Calu3 (cell line): Measurements from ENCODE around the gene MDK. TPM values are rescaled to one million over a fixed set of nuclear protein-coding genes. Genes with fewer than 3 reads are reported as not detected.
A peak's percentile ranks its signal among the peaks of the same experiment; 100 is the strongest.

Source experiments
- BruUV-seq: library from RNA; stranded (reverse); fragments of 400-500 nt; replicated peaks from 2 replicates; lab custom pipeline; 2021; lab: Mats Ljungman, UMichigan
- CTCF ChIA-PET: fragments of 300-600 bp; sonication (Branson Sonifier 250); formaldehyde crosslinking; loops from one replicate; lab custom pipeline; 2022; ENCODE audit warnings: antibody characterized with exemption; lab: Charles Lee
- DNase-seq: peaks from one replicate; pipeline ENCODE4 v3.0.0; 2022
- H3K27ac Mint-ChIP-seq: one replicate; pipeline ENCODE4 v1.8.0; 2022; ENCODE audit warnings: mixed read lengths; ENCODE audit not compliant: unreplicated experiment
- H3K27me3 Mint-ChIP-seq: one replicate; pipeline ENCODE4 v1.8.0; 2022; ENCODE audit warnings: mixed read lengths; ENCODE audit not compliant: unreplicated experiment
- H3K36me3 Mint-ChIP-seq: one replicate; pipeline ENCODE4 v1.8.0; 2022; ENCODE audit warnings: mild to moderate bottlenecking, moderate library complexity, mixed read lengths; ENCODE audit not compliant: insufficient read depth, unreplicated experiment
- H3K4me1 Mint-ChIP-seq: one replicate; pipeline ENCODE4 v1.8.0; 2022; ENCODE audit warnings: mild to moderate bottlenecking, low read depth, mixed read lengths; ENCODE audit not compliant: unreplicated experiment
- H3K4me3 Mint-ChIP-seq: one replicate; pipeline ENCODE4 v1.8.0; 2022; ENCODE audit warnings: mild to moderate bottlenecking, low read depth, moderate library complexity, mixed read lengths; ENCODE audit not compliant: unreplicated experiment
- H3K9me3 Mint-ChIP-seq: one replicate; pipeline ENCODE4 v1.8.0; 2022; ENCODE audit warnings: low read depth, mixed read lengths; ENCODE audit not compliant: unreplicated experiment
- intact Hi-C: fragments of 100-400 bp; cut with micrococcal nuclease; formaldehyde crosslinking; loops from one replicate; pipeline ENCODE4 v1.10.0; 2022; ENCODE audit not compliant: unreplicated experiment
- total RNA-seq: library from RNA; stranded (reverse); gene quantifications from 2 replicates; pipeline ENCODE4 v1.2.3, GENCODE V29; 2022
- TF ChIP-seq, protein P1 (sequence below): fragments of 200-600 bp; IDR thresholded peaks from one replicate; pipeline ENCODE4 v1.8.0; 2022; ENCODE audit warnings: antibody characterized with exemption; ENCODE audit not compliant: unreplicated experiment

Gene MDK
- total RNA-seq, 1 experiment from 2014 or later = 74.9 TPM

DNA sequence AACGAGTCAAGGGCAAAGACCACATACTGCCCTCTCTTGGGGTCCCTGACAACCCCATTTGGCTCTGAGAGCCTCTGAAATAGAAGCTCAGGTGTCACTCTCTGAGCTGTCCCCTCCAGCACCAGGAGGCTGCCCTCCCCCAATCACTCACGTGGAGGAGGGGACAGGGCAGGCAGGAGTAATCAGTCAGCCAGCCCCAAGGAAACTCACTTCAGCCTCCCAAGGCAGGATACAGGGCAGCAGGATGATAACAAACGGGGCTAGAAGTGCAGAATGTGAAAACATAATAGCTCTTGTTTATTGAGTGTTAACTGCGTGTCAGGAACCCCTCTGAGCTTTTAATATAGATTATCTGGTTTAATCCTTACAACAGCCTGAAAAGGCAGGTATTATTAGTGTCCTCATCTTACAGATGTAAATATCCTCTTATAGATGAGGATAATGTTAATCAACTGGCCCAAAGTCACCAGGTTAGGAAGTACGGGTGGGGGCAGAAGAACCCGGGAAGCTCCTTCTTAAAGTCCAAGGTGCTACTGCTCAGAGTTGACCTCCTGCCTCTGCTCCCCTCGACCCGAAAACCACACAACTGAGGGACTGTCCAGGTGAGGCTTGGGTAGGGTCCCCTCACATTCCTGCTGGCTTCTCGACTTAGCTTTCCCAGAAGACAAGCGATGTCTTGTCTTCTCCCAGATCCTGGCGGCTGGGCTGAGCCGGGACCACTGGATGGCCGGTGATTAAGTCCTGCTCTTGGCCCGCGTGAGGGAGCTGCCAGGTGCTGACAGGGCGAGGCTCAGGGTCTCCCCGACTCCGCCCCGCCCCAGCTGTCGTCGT is 7.4 kb downstream of the MDK start:
- intact Hi-C loops = loop anchor here (5.0 kb wide), 1 partner anchor 148 kb away; no protein-coding TSS in a partner anchor
- H3K4me1 Mint-ChIP-seq = peaks cover 37% of the 10 kb centered on the region
- CTCF ChIA-PET = interaction anchor here (0.5 to 1.2 kb wide), 4 partner anchors 41 to 221 kb away, joined by 3 read pairs; partner anchors contain the start of gene DGKZ
- DNase-seq = no peak
- no TSS peak for BruUV-seq
- peaks cover 28% of the 10 kb centered on the region for H3K36me3 Mint-ChIP-seq
- H3K9me3 Mint-ChIP-seq = no peaks in the 10 kb centered on the region
- peaks cover 73% of the 10 kb centered on the region for H3K27me3 Mint-ChIP-seq
- H3K4me3 Mint-ChIP-seq = peak overlapping the region; percentile 81
- TF ChIP-seq, protein P1, sequence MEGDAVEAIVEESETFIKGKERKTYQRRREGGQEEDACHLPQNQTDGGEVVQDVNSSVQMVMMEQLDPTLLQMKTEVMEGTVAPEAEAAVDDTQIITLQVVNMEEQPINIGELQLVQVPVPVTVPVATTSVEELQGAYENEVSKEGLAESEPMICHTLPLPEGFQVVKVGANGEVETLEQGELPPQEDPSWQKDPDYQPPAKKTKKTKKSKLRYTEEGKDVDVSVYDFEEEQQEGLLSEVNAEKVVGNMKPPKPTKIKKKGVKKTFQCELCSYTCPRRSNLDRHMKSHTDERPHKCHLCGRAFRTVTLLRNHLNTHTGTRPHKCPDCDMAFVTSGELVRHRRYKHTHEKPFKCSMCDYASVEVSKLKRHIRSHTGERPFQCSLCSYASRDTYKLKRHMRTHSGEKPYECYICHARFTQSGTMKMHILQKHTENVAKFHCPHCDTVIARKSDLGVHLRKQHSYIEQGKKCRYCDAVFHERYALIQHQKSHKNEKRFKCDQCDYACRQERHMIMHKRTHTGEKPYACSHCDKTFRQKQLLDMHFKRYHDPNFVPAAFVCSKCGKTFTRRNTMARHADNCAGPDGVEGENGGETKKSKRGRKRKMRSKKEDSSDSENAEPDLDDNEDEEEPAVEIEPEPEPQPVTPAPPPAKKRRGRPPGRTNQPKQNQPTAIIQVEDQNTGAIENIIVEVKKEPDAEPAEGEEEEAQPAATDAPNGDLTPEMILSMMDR = no peak
- no peak overlapping the region for H3K27ac Mint-ChIP-seq

DNA sequence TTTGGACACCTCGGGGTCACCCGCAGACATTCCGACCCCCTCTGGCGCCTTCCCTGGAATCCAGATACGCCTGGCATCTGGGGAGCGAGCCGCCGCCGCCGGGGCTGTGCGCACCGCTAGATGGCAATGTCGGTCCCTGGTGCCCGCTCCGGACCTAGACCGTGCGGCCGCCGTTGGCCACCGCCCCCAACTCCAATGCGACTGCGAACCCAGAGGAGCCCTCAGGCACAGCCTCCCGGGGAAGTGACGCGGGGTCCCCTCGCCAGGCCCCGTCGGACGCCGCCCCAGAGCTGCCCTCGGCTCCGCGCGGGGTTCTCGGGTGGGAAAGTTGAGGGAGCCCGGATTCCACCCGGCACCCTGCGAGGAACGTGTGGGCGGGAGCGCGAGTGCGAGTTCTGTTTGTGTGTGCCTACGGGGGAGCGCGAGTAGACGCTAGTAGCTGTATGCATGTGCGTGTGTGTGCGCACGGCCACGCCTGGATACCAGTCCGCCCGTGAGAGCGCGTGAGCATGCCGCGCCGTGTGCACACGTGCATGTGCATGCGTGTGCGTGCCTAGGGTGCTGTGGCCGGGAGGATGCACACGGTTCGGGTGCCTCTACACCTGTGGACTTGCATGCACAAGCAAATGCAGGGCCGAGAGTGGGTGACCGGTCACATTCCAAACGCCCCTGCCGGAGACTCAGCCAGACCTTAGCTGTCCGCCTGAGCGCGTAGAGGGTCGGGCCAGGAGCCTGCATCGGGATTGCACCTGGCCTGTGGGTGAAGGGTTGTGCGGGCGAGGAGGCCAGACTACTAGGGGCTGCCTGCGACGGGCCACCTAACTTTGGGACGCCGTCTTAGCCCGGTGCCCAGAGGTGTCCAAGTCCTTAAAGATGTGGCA is 8.2 kb downstream of the MDK start:
- intact Hi-C loops = loop anchor here (5.0 kb wide), 1 partner anchor 148 kb away; no protein-coding TSS in a partner anchor
- peaks cover 37% of the 10 kb centered on the region for H3K4me1 Mint-ChIP-seq
- TF ChIP-seq, protein P1 = peak; percentile 82
- H3K36me3 Mint-ChIP-seq = peaks cover 28% of the 10 kb centered on the region
- H3K4me3 Mint-ChIP-seq = peak overlapping the region; percentile 81
- DNase-seq = peak; percentile 89
- no peak overlapping the region for H3K27ac Mint-ChIP-seq
- H3K27me3 Mint-ChIP-seq = peaks cover 73% of the 10 kb centered on the region
- no peaks in the 10 kb centered on the region for H3K9me3 Mint-ChIP-seq
- no TSS peak for BruUV-seq
- CTCF ChIA-PET = interaction anchor here (0.7 to 1.2 kb wide), 3 partner anchors 42 to 175 kb away, joined by 3 read pairs; partner anchors contain the start of gene DGKZ

DNA sequence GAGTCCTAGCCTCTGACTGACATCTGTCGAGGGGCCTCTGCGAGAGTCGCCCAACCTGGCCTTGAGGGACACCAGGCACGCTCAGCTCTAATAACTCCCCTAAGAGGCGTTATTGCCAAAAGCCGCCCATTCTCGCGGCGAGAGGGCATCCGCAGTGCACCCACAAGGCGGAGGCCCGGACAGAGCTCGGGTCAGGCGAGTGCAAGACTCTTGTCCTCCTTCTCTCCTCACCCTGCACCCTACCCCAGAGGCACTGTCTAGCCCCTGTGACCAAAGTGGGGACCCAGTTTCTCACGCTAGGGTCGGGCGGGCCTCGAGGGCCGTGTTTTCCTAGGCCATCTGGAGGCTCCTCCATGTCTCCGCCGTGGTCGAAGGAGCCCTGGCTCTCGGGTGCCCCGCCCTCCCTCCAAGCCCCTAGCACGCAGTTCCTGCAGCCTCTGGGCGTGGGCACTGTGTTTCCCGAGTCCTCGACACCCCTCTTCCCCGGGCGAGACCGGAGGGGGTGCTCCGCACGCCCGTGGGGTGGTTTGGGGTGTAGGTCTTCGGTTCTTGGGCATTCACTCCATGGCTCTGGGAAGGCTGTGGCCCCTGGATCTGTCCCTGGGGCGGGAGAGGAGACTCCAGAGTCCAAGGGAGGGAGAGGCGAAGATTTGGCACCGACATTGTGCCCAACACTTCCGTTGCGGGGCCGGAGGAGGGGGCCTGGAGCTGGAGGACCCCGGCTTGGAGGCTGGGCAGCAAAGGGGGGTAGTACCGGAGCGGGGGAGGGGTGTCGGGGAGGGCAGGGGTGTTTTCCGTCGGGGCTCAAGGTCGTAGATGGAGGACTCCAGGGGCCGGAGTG is 9.1 kb downstream of the MDK start:
- BruUV-seq = no TSS peak
- peak overlapping the region; percentile 36 for H3K27ac Mint-ChIP-seq
- H3K27me3 Mint-ChIP-seq = peaks cover 73% of the 10 kb centered on the region

More for the DNA sequence above, 9.1 kb downstream of the MDK start:
- no peaks in the 10 kb centered on the region for H3K9me3 Mint-ChIP-seq
- intact Hi-C loops = no loop called here
- peaks cover 28% of the 10 kb centered on the region for H3K36me3 Mint-ChIP-seq
- H3K4me3 Mint-ChIP-seq = peak overlapping the region; percentile 81
- DNase-seq = no peak
- CTCF ChIA-PET = interaction anchor here (0.6 to 1.2 kb wide), 4 partner anchors 17 to 174 kb away, joined by 3 read pairs; partner anchors contain the start of gene DGKZ
- TF ChIP-seq, protein P1 = no peak
- H3K4me1 Mint-ChIP-seq = peaks cover 37% of the 10 kb centered on the region
